ENCODE results near the gene FOCAD.

DNA sequence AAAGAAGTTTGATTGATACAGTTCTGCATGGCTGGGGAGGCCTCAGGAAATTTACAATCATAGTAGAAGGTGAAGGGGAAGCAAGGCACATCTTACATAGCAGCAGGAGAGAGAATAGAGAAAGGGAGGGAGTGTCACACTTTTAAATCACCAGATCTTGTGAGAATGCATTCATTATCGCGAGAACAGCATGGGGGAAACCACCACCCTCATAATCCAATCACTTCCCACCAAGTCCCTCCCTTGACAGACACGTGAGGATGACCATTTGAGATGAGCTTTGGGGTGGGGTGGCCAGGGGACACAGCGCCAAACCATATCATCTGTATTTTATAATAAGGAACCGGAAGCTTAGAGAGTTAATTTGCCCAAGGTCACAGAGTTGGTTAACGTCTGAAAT lies 13.7 kb upstream of the FOCAD start:
- no peak for TF ChIP-seq POLR2A (IDR thresholded peaks at IDR 0.05)
- TF ChIP-seq, protein P1, sequence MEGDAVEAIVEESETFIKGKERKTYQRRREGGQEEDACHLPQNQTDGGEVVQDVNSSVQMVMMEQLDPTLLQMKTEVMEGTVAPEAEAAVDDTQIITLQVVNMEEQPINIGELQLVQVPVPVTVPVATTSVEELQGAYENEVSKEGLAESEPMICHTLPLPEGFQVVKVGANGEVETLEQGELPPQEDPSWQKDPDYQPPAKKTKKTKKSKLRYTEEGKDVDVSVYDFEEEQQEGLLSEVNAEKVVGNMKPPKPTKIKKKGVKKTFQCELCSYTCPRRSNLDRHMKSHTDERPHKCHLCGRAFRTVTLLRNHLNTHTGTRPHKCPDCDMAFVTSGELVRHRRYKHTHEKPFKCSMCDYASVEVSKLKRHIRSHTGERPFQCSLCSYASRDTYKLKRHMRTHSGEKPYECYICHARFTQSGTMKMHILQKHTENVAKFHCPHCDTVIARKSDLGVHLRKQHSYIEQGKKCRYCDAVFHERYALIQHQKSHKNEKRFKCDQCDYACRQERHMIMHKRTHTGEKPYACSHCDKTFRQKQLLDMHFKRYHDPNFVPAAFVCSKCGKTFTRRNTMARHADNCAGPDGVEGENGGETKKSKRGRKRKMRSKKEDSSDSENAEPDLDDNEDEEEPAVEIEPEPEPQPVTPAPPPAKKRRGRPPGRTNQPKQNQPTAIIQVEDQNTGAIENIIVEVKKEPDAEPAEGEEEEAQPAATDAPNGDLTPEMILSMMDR (IDR thresholded peaks at IDR 0.05): no peak
